HCT116 (cell line): ENCODE measurements around the gene ZNF385A. TPM values are rescaled to one million over a fixed set of nuclear protein-coding genes. Genes with fewer than 3 reads are reported as not detected.

Experiments
- ATAC-seq: fragments of 200-7000 bp; cut with Tn5 transposase; 2 replicates; pipeline ENCODE4 v1.9.1; 2020; ENCODE audit warnings: mild to moderate bottlenecking, moderate library complexity
- BruUV-seq: library from RNA; stranded (reverse); fragments of 400-500 nt; replicated peaks from 2 replicates; lab custom pipeline; 2021; lab: Mats Ljungman, UMichigan
- CTCF ChIA-PET: fragments of 300-600 bp; sonication (Branson Sonifier 250); formaldehyde crosslinking; loops from one replicate; lab custom pipeline; 2021; ENCODE audit warnings: antibody characterized with exemption; lab: Charles Lee
- POLR2A ChIA-PET: fragments of 300-600, 350-600 bp; sonication (Branson Sonifier 250); formaldehyde crosslinking; loops from one replicate; lab custom pipeline; 2021; ENCODE audit warnings: antibody characterized with exemption; lab: Charles Lee
- RAD21 ChIA-PET, 2 experiments: fragments of 300-600 bp; sonication (Branson Sonifier 250); formaldehyde crosslinking; loops; one replicate each; lab custom pipeline; 2023; ENCODE audit warnings: low total read pairs in 2 of 2; ENCODE audit not compliant: uncharacterized antibody in 2 of 2, unreplicated experiment in 2 of 2, low non-redundant PET in 1 of 2; lab: Charles Lee
- DNase-seq: peaks from one replicate; pipeline ENCODE4 v3.0.0-alpha.2; 2010; ENCODE audit warnings: low read depth, low spot score
- H2AFZ ChIP-seq: fragments of 200-600 bp; shearing (Covaris generic), sonication (generic); 2 replicates; pipeline ENCODE4 v1.6.1; 2017; ENCODE audit warnings: low read depth, mixed run types, mixed read lengths, antibody characterized with exemption, low read length; ENCODE audit not compliant: poor library complexity, severe bottlenecking
- H3K27ac ChIP-seq: 2 replicates; pipeline ENCODE4 v1.5.1; 2012; ENCODE audit warnings: low read depth, low read length
- H3K27me3 ChIP-seq: fragments of 200-600 bp; sonication (generic); 2 replicates; pipeline ENCODE4 v1.6.1; 2016; ENCODE audit warnings: mixed run types, low read length, mixed read lengths; ENCODE audit not compliant: insufficient read depth
- H3K36me3 ChIP-seq, 2 experiments: fragments of 200-500 bp in 1 of 2; fragments of 200-600 bp in 1 of 2; sonication (Bioruptor generic) in 1 of 2; sonication (generic) in 1 of 2; 2 replicates each; pipeline versions ENCODE4 v1.5.1 to v1.6.1; 2014 to 2016; ENCODE audit warnings: low read length in 2 of 2, inconsistent platforms in 1 of 2, mixed read lengths in 1 of 2, mixed run types in 1 of 2; ENCODE audit not compliant: insufficient read depth in 2 of 2, control insufficient read depth in 1 of 2
- H3K4me1 ChIP-seq, 2 experiments: fragments of 200-600 bp in 1 of 2; sonication (generic) in 1 of 2; 2 replicates each; pipeline versions ENCODE4 v1.5.1 to v1.6.1; 2012 to 2017; ENCODE audit warnings: low read length in 2 of 2, inconsistent platforms in 1 of 2, mild to moderate bottlenecking in 1 of 2, mixed read lengths in 1 of 2, mixed run types in 1 of 2, moderate library complexity in 1 of 2; ENCODE audit not compliant: insufficient read depth in 2 of 2, control insufficient read depth in 1 of 2
- H3K4me2 ChIP-seq: fragments of 200-600 bp; sonication (generic); 2 replicates; pipeline ENCODE4 v1.6.1; 2017; ENCODE audit warnings: mixed run types, low read length, mixed read lengths
- H3K4me3 ChIP-seq, 2 experiments: fragments of 200-600 bp in 1 of 2; sonication (generic) in 1 of 2; replicated peaks in 1 of 2; 2 replicates each; pipeline ENCODE4 v1.5.1; 2011 to 2016; ENCODE audit warnings: low read length in 2 of 2, control low read depth in 1 of 2, low read depth in 1 of 2, mild to moderate bottlenecking in 1 of 2, mixed read lengths in 1 of 2, mixed run types in 1 of 2
- H3K79me2 ChIP-seq: fragments of 200-600 bp; sonication (generic); 2 replicates; pipeline ENCODE4 v1.6.1; 2017; ENCODE audit warnings: mild to moderate bottlenecking, mixed run types, low read length, moderate library complexity, mixed read lengths; ENCODE audit not compliant: insufficient read depth
- H3K9ac ChIP-seq: fragments of 200-600 bp; sonication (generic); 2 replicates; pipeline ENCODE4 v1.6.1; 2016; ENCODE audit warnings: low read length, mixed read lengths
- H3K9me2 ChIP-seq: fragments of 200-600 bp; sonication (generic), shearing (Covaris generic); 2 replicates; pipeline ENCODE4 v1.6.1; 2017; ENCODE audit warnings: mixed run types, mild to moderate bottlenecking, moderate library complexity; ENCODE audit not compliant: insufficient read depth
- H3K9me3 ChIP-seq, 2 experiments: fragments of 200-500 bp in 1 of 2; fragments of 200-600 bp in 1 of 2; sonication (Bioruptor generic) in 1 of 2; sonication (generic) in 1 of 2; 2 replicates each; pipeline ENCODE4 v1.6.1; 2014 to 2017; ENCODE audit warnings: low read length in 2 of 2, mixed read lengths in 2 of 2, inconsistent platforms in 1 of 2, low read depth in 1 of 2, mild to moderate bottlenecking in 1 of 2, mixed run types in 1 of 2, moderate library complexity in 1 of 2; ENCODE audit not compliant: control insufficient read depth in 1 of 2, insufficient read depth in 1 of 2
- H4K20me1 ChIP-seq: fragments of 200-600 bp; sonication (generic), shearing (Covaris generic); 2 replicates; pipeline ENCODE4 v1.6.1; 2017; ENCODE audit warnings: mixed run types, mild to moderate bottlenecking, moderate library complexity; ENCODE audit not compliant: insufficient read depth
- EGR1 ChIP-seq: IDR thresholded peaks from 2 replicates; pipeline ENCODE4 v1.6.1; 2012; ENCODE audit warnings: low read depth
- ELF1 ChIP-seq: IDR thresholded peaks from 2 replicates; pipeline ENCODE4 v1.6.1; 2012; ENCODE audit warnings: low read depth, borderline replicate concordance
- EZH2phosphoT487 ChIP-seq: fragments of 200-600 bp; IDR thresholded peaks from 2 replicates; pipeline ENCODE4 v1.6.1; 2018; ENCODE audit warnings: antibody characterized with exemption, borderline replicate concordance
- JUND ChIP-seq: IDR thresholded peaks from 2 replicates; pipeline ENCODE4 v1.6.1; 2012
- POLR2A ChIP-seq: IDR thresholded peaks from 2 replicates; pipeline ENCODE4 v1.7.0; 2011; ENCODE audit warnings: borderline replicate concordance; ENCODE audit not compliant: insufficient read depth, insufficient read length; ENCODE audit errors: extremely low read depth
- RAD21 ChIP-seq: IDR thresholded peaks from 2 replicates; pipeline ENCODE4 v1.6.1; 2012; ENCODE audit warnings: low read depth, mild to moderate bottlenecking
- SIN3A ChIP-seq: IDR thresholded peaks from 2 replicates; pipeline ENCODE4 v1.6.1; 2012; ENCODE audit warnings: low read depth
- TCF7L2 ChIP-seq: IDR thresholded peaks from 2 replicates; pipeline ENCODE4 v1.7.0; 2011; ENCODE audit warnings: borderline replicate concordance, inconsistent platforms; ENCODE audit not compliant: insufficient read depth, insufficient read length; ENCODE audit errors: extremely low read depth
- ZFX ChIP-seq: fragments of 450-650 bp; IDR thresholded peaks from 2 replicates; pipeline ENCODE4 v1.6.1; 2017
- ZNF274 ChIP-seq: fragments of 200-500 bp; sonication (Bioruptor generic); IDR thresholded peaks from 2 replicates; pipeline ENCODE4 v1.6.1; 2014; ENCODE audit warnings: mild to moderate bottlenecking, low read depth, low read length, inconsistent platforms
- intact Hi-C: fragments of 100-400 bp; cut with micrococcal nuclease; formaldehyde crosslinking; loops from 2 replicates; pipeline ENCODE4 v1.10.0; 2022
- total RNA-seq: library from RNA; stranded (reverse); gene quantifications from one replicate; pipeline ENCODE4 v1.2.1, GENCODE V29; 2021; ENCODE audit not compliant: unreplicated experiment
- TF ChIP-seq, protein P1 (sequence below): IDR thresholded peaks from 2 replicates; pipeline ENCODE4 v1.6.1; 2012
- TF ChIP-seq, protein P2 (sequence below), 3 experiments: fragments of 200-600 bp in 1 of 3; sonication (generic) in 1 of 3; IDR thresholded peaks in 2 of 3; conservative IDR thresholded peaks in 1 of 3; 2 replicates each; pipeline ENCODE4 v1.5.1; 2012 to 2017; ENCODE audit warnings: low read depth in 2 of 3, low read length in 2 of 3, antibody characterized with exemption in 1 of 3, borderline replicate concordance in 1 of 3, control low read depth in 1 of 3, mild to moderate bottlenecking in 1 of 3, mixed read lengths in 1 of 3, mixed run types in 1 of 3, moderate library complexity in 1 of 3; ENCODE audit not compliant: insufficient read depth in 1 of 3

The ZNF385A gene
- total RNA-seq, 1 experiment from 2014 or later, result 34.7 TPM

DNA sequence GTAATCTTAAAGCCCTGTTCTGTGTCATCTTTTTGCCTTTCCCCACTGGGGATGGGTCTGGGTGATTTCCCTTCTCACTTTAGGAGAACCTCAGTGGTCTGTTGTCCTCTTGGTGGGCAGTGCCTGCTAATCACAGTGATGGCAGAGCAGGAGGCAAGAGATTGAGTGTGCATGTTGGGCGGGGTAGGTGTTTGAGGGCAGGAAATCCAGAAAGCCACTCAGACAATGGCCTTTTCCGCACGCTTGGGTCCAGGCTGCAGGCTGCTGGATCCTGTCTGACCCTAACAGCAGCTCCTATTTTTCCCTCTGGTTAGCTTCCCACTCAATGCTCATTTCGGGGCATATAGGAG, 48.3 kb upstream of the ZNF385A start:
- H3K4me2 ChIP-seq, result peak overlapping the region; percentile 54; the same call in 1 of the 2 replicates
- H3K27me3 ChIP-seq, result no peaks in the 10 kb centered on the region
- no peak overlapping the region for H3K9ac ChIP-seq
- no peak overlapping the region for H3K27ac ChIP-seq
- peaks cover 7 to 16% of the 10 kb centered on the region in 2 experiments for H3K4me1 ChIP-seq
- TF ChIP-seq ELF1, result no peak
- no peak for TF ChIP-seq EZH2phosphoT487
- TF ChIP-seq ZNF274, result no peak
- TF ChIP-seq, protein P1, sequence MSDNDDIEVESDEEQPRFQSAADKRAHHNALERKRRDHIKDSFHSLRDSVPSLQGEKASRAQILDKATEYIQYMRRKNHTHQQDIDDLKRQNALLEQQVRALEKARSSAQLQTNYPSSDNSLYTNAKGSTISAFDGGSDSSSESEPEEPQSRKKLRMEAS, result no peak
- TF ChIP-seq ZFX, result no peak
- TF ChIP-seq TCF7L2, result no peak
- TF ChIP-seq, protein P2, sequence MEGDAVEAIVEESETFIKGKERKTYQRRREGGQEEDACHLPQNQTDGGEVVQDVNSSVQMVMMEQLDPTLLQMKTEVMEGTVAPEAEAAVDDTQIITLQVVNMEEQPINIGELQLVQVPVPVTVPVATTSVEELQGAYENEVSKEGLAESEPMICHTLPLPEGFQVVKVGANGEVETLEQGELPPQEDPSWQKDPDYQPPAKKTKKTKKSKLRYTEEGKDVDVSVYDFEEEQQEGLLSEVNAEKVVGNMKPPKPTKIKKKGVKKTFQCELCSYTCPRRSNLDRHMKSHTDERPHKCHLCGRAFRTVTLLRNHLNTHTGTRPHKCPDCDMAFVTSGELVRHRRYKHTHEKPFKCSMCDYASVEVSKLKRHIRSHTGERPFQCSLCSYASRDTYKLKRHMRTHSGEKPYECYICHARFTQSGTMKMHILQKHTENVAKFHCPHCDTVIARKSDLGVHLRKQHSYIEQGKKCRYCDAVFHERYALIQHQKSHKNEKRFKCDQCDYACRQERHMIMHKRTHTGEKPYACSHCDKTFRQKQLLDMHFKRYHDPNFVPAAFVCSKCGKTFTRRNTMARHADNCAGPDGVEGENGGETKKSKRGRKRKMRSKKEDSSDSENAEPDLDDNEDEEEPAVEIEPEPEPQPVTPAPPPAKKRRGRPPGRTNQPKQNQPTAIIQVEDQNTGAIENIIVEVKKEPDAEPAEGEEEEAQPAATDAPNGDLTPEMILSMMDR (IDR thresholded peaks at IDR 0.05 in 2 of 3, conservative IDR thresholded peaks at IDR 0.05 in 1 of 3; ENCODE audit: borderline replicate concordance in 1 of 3, insufficient read depth in 1 of 3, low read depth in 2 of 3, low read length in 2 of 3), result no peak
- no peak for TF ChIP-seq RAD21
- TF ChIP-seq SIN3A, result no peak
- no peak for TF ChIP-seq JUND
- TF ChIP-seq POLR2A, result no peak
- no peak for TF ChIP-seq EGR1
- H2AFZ ChIP-seq, result no peak overlapping the region
- H3K4me3 ChIP-seq, result no peak overlapping the region
- DNase-seq (no peak), ATAC-seq (no peak)
- ChIA-PET CTCF (interaction anchor here (4.1 kb wide), 1 partner anchor 33 kb away, joined by 22 read pairs; no protein-coding TSS in a partner anchor), RAD21 (no interaction called here), POLR2A (no interaction called here)
- H3K79me2 ChIP-seq, result no peaks in the 10 kb centered on the region
- H3K9me2 ChIP-seq, result no peaks in the 10 kb centered on the region
- no peaks in the 10 kb centered on the region for H4K20me1 ChIP-seq
- BruUV-seq, result no TSS peak
- no peaks in the 10 kb centered on the region for H3K9me3 ChIP-seq
- intact Hi-C loops, result no loop called here
- H3K36me3 ChIP-seq, result no peaks in the 10 kb centered on the region
